HUES48 (cell line): ENCODE measurements around the gene UNC13B.
"Not testable (repeated sequence)": the region's sequence is repeated elsewhere in the genome, so short reads cannot be mapped to it uniquely, and the experiment has no call there.

Source experiments
- H3K27ac ChIP-seq: one replicate; pipeline ENCODE4 v1.7.0; 2013; ENCODE audit warnings: low read depth, low read length, inconsistent platforms
- H3K27me3 ChIP-seq: 2 replicates; pipeline ENCODE4 v1.6.1; 2013; ENCODE audit warnings: mild to moderate bottlenecking, low read length; ENCODE audit not compliant: control insufficient read depth, insufficient read depth
- H3K36me3 ChIP-seq: 2 replicates; pipeline ENCODE4 v1.6.1; 2013; ENCODE audit warnings: low read length; ENCODE audit not compliant: control insufficient read depth, insufficient read depth
- H3K4me1 ChIP-seq: 2 replicates; pipeline ENCODE4 v1.6.1; 2013; ENCODE audit warnings: mild to moderate bottlenecking, low read length; ENCODE audit not compliant: control insufficient read depth, insufficient read depth
- H3K4me3 ChIP-seq: 2 replicates; pipeline ENCODE4 v1.5.1; 2013; ENCODE audit warnings: mild to moderate bottlenecking, low read depth, low read length
- H3K9ac ChIP-seq: 2 replicates; pipeline ENCODE4 v1.6.1; 2013; ENCODE audit warnings: mild to moderate bottlenecking, low read depth, low read length, moderate library complexity
- H3K9me3 ChIP-seq: 2 replicates; pipeline ENCODE4 v1.6.1; 2013; ENCODE audit warnings: low read length; ENCODE audit not compliant: control insufficient read depth, insufficient read depth

UNC13B gene

DNA sequence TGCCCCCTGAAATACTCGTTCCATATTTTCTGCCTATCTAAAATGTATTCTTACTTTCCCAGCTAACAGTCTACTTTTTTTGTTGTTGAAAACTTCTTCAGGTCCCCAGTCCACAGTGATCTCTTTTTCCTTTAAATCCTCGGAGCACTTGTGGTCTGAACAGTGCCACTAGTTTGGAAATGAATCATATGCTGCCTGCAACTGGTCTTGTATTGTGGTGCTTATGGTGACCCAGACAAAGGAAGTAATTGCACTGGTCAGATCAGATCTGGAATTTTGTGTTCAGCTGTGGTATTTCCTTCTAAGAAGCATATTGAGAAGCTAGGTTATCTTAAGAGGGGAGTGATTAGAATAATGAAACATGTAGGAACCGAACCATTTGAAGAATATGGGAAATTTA lies 2.9 kb downstream of the UNC13B start:
- no peak overlapping the region for H3K27ac ChIP-seq
- no peaks in the 10 kb centered on the region for H3K9me3 ChIP-seq
- no peaks in the 10 kb centered on the region for H3K36me3 ChIP-seq
- no peaks in the 10 kb centered on the region for H3K27me3 ChIP-seq
- no peak overlapping the region for H3K4me3 ChIP-seq
- H3K4me1 ChIP-seq, result peaks cover 16% of the 10 kb centered on the region
- no peak overlapping the region for H3K9ac ChIP-seq

DNA sequence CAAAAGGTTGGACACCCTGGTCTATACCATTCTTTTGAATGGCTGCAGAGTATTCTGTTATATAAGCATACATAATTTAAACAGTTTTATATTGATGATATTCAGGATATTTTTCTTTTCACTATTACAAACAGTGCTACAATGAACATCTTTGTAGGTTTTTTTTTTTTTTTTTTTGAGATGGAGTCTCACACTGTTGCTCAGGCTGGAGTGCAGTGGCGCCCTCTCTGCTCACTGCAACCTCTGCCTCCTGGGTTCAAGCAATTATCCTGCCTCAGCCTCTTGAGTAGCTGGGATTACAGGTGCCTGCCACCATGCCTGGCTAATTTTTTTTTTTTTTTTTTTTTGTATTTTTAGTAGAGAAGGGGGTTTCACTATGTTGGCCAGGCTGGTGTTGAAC lies 5.6 kb downstream of the UNC13B start:
- peaks cover 12% of the 10 kb centered on the region for H3K4me1 ChIP-seq
- not testable (repeated sequence) for H3K27me3 ChIP-seq, H3K27ac ChIP-seq, H3K4me3 ChIP-seq, H3K9ac ChIP-seq, H3K9me3 ChIP-seq, H3K36me3 ChIP-seq

DNA sequence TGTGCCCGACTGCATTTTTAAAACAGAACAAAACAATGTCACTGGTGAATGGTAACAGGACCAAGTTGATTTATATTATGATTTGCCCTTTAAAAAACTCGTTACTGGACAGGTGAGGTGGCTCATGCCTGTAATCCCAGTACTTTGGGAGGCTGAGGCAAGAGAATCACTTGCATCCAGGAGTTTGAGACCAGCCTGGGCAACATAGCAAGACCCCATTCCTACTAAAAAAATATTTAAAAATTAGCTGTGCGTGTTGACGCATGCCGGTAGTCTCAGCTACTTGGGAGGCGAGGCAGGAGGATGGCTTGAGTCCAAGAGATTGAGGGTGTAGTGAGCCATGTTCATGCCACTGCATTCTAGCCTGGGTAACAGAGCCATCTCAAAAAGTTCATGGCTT lies 7.2 kb downstream of the UNC13B start:
- Histone ChIP-seq H3K27ac (no peak overlapping the region), H3K36me3 (no peaks in the 10 kb centered on the region), H3K9me3 (no peaks in the 10 kb centered on the region), H3K27me3 (no peaks in the 10 kb centered on the region), H3K9ac (no peak overlapping the region), H3K4me1 (no peaks in the 10 kb centered on the region), H3K4me3 (no peak overlapping the region)

DNA sequence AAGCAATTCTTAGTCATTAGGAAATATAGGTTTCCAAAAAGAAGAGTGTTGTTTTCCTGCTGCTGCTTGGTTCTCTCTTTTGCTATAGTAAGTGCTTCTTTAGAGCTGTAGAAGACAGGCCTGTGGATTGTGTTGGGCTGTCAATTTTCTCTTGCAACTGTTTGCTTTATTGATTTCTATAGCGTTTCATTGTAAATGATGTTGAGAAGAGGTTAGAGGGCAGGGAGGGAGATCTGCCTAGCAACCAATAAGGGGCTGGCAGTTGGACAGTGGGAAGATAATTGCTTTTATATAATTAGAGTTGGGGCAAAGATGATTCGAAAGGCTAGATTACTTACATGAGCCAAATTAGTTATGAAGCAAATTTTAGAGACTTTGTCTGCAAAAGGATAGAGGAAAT lies 11.1 kb downstream of the UNC13B start:
- no peak overlapping the region for H3K27ac ChIP-seq
- no peaks in the 10 kb centered on the region for H3K9me3 ChIP-seq
- no peaks in the 10 kb centered on the region for H3K36me3 ChIP-seq
- H3K4me3 ChIP-seq, result no peak overlapping the region
- H3K4me1 ChIP-seq, result no peaks in the 10 kb centered on the region
- no peak overlapping the region for H3K9ac ChIP-seq
- no peaks in the 10 kb centered on the region for H3K27me3 ChIP-seq

DNA sequence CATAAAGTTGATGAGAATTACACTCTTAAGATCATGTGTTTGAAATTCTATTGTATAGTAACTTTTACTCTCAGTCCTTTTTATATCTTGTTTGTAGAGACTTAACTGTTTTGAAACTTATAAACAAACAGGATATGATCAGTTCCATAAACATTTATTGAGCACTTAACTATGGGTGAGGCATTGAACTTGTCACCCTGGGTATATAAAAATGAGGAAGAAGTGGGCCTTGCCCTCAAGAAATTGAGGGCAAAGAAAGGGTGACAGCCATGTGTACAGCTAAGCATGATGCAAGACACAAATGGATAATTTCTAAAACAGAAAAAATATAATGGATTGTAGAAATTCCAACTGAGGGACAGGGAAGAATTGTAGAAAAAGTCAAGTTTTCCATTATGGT lies 15.7 kb downstream of the UNC13B start:
- Histone ChIP-seq H3K27me3 (no peaks in the 10 kb centered on the region), H3K9ac (no peak overlapping the region), H3K4me3 (no peak overlapping the region), H3K27ac (no peak overlapping the region), H3K36me3 (no peaks in the 10 kb centered on the region), H3K4me1 (no peaks in the 10 kb centered on the region), H3K9me3 (peaks cover 21% of the 10 kb centered on the region)

DNA sequence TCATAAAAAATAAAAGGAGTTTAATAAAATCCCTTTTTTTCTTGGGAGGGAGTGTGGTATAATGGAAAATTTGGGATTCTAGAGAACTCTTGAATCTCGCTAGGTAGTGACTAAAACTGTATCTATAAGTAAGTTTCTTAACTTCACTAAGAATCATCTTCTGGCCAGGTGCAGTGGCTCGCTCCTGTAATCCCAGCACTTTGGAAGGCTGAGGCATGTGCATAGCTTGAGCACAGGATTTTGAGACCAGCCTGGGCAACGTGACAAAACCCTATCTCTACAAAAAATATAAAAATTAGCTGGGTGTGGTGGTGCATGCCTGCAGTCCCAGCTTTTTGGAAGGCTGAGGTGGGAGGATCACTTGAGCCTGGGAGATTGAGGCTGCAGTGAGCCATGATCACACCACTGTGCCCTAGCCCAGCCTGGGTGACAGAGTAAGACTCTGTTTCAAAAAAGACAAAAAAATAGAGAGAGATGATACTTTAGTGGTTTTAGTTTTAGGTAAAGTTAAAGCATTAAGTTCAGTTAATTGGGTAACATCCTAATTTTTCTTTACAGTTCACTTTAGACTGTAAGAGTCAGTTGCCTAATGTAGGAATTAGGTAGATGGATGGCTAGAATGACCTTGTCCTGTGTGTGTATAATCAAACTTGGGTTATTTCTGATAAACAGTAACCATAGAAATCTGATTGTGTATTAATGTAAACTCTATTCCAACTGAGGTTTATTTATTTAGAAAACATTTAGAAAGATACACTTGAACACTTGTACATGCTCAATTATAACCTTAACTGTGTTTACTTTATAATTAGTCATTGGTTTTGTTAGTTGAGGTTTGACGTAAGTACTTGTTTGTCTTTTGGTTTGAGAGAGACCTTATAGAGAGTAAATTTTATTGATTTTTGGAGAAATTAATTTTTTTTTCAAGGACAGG lies 17.8 kb downstream of the UNC13B start:
- H3K9ac ChIP-seq, result no peak overlapping the region
- no peaks in the 10 kb centered on the region for H3K27me3 ChIP-seq
- H3K27ac ChIP-seq, result no peak overlapping the region
- H3K36me3 ChIP-seq, result no peaks in the 10 kb centered on the region
- no peak overlapping the region for H3K4me3 ChIP-seq
- no peaks in the 10 kb centered on the region for H3K4me1 ChIP-seq
- peaks cover 21% of the 10 kb centered on the region for H3K9me3 ChIP-seq

DNA sequence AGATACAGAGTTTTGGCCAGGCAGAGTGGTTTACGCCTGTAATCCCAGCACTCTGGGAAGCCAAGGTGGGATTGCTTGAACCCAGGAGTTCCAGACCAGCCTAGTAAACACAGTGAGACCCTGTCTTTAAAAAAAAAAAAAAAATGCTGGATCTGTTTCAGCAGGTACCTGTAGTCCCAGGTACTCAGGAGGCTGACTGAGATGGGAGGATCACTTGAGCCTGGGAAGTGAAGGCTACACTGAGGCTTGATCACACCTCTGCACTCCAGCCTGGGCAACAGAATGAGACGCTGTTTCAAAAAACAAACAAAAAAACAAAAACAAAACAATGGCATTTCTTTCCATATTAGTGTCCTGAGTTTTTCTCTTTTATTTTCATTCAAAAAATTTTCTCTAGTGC lies 19.0 kb downstream of the UNC13B start:
- Histone ChIP-seq H3K9ac (no peak overlapping the region), H3K27me3 (no peaks in the 10 kb centered on the region), H3K9me3 (peaks cover 29% of the 10 kb centered on the region), H3K36me3 (no peaks in the 10 kb centered on the region), H3K27ac (no peak overlapping the region), H3K4me3 (no peak overlapping the region), H3K4me1 (no peaks in the 10 kb centered on the region)

DNA sequence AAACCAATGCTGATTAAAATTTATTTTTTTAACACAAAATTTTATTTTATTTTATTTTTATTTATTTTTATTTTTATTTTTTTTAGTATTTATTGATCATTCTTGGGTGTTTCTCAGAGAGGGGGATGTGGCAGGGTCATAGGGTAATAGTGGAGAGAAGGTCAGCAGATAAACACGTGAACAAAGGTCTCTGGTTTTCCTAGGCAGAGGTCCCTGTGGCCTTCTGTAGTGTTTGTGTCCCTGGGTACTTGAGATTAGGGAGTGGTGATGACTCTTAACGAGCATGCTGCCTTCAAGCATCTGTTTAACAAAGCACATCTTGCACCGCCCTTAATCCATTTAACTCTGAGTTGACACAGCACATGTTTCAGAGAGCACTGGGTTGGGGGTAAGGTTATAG lies 20.6 kb downstream of the UNC13B start:
- H3K4me1 ChIP-seq, H3K27me3 ChIP-seq, H3K9ac ChIP-seq, H3K27ac ChIP-seq, H3K4me3 ChIP-seq, H3K36me3 ChIP-seq: not testable (repeated sequence)
- H3K9me3 ChIP-seq, result peaks cover 32% of the 10 kb centered on the region

DNA sequence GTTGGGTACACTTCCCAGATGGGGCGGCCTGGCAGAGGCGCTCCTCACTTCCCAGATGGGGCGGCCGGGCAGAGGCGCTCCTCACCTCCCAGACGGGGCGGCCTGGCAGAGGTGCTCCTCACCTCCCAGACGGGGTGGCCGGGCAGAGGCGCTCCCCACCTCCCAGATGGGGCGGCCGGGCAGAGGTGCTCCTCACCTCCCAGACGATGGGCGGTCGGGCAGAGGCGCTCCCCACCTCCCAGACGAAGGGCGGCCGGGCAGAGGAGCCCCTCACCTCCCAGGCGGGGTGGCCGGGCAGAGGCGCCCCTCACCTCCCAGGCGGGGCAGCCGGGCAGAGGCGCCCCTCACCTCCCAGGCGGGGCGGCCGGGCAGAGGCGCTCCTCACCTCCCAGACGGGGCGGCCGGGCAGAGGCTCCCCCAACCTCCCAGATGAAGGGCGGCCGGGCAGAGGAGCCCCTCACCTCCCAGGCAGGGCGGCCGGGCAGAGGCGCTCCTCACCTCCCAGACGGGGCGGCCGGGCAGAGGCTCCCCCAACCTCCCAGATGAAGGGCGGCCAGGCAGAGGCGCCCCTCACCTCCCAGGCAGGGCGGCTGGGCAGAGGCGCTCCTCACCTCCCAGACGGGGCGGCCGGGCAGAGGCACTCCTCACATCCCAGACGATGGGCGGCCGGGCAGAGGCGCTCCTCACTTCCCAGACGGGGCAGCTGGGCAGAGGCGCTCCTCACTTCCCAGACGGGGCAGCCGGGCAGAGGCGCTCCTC lies 21.4 kb downstream of the UNC13B start:
- H3K36me3 ChIP-seq, H3K4me3 ChIP-seq, H3K27ac ChIP-seq, H3K9ac ChIP-seq, H3K4me1 ChIP-seq, H3K27me3 ChIP-seq: not testable (repeated sequence)
- peaks cover 32% of the 10 kb centered on the region for H3K9me3 ChIP-seq

DNA sequence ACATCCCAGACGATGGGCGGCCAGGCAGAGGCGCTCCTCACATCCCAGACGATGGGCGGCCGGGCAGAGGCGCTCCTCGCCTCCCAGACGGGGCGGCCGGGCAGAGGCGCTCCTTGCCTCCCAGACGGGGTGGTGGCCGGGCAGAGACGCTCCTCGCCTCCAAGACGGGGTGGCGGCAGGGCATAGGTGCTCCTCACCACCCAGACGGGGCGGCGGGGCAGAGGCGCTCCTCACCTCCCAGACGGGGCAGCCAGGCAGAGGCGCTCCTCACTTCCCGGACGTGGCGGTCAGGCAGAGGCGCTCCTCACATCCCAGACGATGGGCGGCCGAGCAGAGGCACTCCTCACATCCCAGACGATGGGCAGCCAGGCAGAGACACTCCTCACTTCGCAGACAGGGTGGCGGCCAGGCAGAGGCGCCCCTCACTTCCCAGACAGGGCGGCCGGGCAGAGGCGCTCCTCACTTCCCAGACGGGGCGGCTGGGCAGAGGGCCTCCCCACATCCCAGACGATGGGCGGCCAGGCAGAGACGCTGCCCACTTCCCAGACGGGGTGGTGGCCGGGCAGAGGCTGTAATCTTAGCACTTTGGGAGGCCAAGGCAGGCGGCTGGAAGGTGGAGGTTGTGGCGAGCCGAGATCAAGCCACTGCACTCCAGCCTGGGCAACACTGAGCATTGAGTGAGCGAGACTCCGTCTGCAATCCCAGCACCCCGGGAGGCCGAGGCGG lies 22.1 kb downstream of the UNC13B start:
- peaks cover 32% of the 10 kb centered on the region for H3K9me3 ChIP-seq
- not testable (repeated sequence) for H3K36me3 ChIP-seq, H3K9ac ChIP-seq, H3K27ac ChIP-seq, H3K4me3 ChIP-seq, H3K4me1 ChIP-seq, H3K27me3 ChIP-seq

DNA sequence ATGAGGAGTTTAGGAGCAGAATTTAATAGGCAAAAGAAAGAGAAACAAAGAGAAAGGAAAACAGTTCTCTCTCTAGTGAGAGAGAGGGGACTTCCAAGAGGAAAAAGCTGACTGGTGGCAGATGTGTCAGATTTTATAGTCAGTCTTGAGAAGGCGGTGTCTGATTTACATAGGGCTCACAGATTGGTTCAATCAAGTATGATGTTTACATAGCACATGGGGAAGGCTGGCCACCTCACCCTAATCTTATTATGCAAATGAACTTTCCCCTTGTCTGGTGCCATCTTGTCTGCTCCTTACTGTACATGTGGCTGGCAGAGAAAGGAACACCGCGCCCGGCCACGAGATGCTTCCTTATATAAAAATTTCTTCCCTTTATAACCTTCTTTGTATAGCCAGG lies 24.7 kb downstream of the UNC13B start:
- H3K4me1 ChIP-seq, result no peaks in the 10 kb centered on the region
- H3K4me3 ChIP-seq, result no peak overlapping the region
- no peak overlapping the region for H3K27ac ChIP-seq
- H3K9me3 ChIP-seq, result peaks cover 36% of the 10 kb centered on the region
- H3K36me3 ChIP-seq, result no peaks in the 10 kb centered on the region
- no peak overlapping the region for H3K9ac ChIP-seq
- no peaks in the 10 kb centered on the region for H3K27me3 ChIP-seq
